Stimulated activated CD4-positive, alpha-beta T cell treated with anti-CD3 and anti-CD28 coated beads, TNF-alpha, amount 100 ng/mL, for 4 hours (primary cell): Measurements from ENCODE around the gene GMCL1.

ENCODE experiments used
- DNase-seq, 3 experiments: peaks; one replicate each; pipeline ENCODE4 v3.0.0-alpha.2; 2020; ENCODE audit warnings: low read depth in 3 of 3

Gene GMCL1

DNA sequence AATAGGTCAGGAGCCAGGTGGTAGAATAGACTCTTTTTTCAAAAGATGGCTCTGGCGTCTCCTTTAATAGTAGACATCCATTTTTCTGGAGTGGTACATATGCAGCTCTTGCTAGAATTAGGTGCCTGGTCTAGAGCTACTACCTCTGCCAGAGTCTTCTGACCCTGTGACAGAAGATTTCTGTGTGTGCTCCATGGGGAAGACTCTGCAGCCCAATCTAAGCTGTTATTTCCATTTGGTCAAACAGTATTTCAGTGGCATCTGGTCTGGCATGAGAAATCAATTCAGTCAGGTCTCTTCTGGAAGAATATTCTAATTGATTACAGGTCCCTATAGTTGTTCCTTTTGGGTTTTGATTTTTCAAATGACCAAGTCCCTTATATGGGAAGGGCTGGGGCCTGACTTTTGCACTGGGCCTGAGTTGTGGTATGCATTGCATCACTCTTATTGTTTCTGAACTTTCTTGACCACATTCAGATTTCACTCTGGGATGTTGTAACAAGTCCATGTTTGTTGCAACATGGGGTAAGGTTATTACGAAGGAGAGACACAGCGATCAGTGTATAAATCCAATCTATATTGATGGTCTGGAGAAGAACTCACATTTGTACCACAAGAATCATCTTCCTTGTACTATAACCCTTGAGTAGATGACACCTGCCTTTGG, 97.5 kb downstream of the GMCL1 start:
- DNase-seq = no peak
